Activated T-cell treated with anti-CD3 and anti-CD28 coated beads for 1 hour (primary cell): Measurements from ENCODE around the gene FOXG1.

Experiments used
- DNase-seq: peaks from one replicate; pipeline ENCODE4 v3.0.0-alpha.2; 2020; ENCODE audit warnings: low read depth

FOXG1 gene

DNA sequence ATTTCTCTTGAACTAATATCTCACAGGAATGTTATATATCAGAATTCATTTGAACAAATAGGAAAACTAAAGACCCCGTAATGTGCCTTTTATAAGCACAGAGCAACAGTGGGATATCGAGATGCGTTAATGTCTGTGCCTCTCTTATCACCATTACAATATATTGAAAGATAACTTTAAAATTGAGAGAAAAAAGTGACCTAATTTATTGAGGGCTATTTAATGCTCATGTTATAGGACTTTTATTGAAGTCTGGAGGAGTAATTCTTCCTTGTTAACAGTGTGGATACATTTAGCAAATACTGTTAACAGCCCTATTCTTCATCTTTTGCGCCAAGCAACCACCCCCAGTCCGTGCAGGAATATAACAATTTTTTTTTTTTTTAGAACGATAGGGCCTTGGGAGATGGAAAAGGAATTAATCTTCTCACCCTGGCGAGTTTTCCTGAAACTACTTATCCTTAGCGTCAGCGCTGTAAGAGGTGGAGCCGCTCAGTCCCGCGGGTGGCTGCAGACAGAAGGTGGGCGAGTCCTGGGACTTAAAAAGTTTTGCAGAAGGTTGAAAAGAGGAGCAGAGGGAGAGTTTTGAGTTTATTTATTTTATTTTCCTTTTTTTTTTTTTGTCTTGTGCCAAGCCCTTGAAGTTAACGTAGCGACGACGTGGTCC is 11.0 kb downstream of the FOXG1 start:
- DNase-seq = no peak

DNA sequence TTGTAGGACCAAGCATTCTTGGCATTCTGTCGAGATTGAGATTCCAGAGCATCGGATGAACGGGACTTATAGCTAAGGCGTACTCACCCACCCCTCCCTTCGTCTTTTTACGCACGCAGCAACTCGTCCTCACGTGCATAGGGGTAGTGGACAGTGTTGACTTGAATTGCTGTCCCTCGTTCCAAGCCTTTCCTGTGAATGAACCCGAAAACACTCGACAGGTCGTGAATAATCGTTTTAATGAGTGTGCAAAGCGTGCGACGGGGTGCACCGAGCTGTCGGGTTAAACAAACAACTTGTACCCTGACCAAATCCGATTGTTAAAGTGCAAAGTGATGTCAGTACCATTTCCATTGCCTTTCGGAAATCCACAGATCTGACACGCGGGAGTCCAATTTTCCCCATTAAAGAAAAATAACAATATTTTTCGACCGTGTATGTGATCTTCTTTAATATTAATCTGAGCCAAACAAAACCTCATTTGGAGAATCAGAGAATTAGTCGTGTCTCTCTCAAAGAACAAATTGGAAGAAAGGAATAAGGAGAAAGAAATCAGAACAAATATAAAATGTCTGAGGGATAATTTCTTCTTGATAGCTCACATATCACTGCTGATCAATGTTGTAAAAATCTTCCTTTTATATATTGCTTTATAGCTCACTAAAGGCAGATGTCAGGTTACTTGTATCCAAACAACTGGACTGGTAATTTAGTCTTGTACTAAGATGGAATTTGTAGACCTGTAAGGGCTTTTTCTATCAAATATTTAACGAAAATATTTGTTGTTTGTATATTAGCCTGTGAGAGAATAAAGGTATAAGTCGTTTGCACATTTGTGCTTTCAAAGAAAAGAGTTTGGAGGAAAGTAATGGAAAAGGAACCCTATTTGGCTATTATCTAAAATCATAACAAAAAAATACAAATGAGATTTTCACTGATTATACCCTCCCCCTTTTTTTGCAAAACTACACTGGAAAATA is 11.8 kb downstream of the FOXG1 start:
- DNase-seq = no peak

DNA sequence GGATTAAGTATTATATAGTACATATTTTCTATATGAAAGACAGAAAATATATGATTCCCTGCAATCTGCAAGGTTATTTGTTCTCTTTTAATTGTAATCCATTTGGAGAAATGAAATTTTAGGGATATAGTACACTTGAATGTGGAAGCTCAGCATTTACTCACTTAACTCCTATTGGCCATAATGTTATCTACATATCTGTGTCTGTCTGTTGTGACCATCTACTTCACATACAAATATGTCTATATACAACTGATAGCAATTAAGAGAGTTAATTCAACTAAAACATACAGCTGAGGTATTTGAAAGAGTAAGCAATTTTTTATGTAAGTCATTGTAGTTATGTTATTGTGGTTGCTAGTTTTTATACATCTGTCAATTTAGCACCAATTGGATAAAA is 12.9 kb downstream of the FOXG1 start:
- no peak for DNase-seq

DNA sequence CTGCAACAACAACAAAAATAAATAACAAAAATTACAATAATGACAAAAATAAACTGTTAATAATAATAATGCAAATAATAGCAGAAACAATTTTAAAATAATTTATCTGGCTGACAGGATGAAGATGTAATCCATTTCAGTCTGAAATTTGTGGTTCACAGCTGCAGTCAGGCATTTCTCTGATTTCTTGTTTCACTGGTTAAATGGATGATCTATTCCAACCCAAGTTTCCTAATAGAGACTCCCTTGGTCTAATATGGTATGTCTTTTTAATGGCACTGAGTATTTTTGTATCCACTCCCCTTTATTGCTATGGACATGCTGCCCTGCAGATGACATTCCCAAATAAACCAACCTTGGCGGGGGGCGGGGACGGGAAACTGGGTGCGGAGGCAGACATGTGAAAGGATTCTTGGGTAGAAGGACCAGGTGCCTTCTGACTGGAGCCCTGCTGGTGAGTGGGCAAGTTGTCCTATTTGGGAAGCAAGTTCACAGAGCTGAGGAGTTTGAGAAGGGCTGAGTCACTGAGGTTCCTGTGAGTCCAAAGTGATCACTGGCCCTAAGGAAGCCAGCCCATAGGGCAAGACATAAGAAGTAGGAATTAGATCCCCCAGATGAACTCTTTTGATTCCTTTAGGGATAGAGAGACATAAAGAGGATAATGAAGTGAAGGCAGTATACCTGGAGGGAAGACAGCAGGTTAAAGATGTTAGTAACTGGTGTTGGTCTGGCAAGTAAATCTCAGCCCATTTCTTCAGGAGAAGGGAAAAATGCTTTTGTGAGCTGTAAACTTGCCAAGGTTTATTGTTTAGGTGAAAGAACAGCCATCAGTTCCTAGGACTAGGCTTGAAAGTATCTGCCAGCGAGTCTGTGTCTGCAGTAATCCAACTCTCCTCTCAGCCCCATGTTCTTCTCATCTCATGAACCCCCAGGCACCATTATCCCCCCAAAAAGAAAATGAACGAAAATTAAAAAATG is 14.5 kb downstream of the FOXG1 start:
- DNase-seq = no peak

DNA sequence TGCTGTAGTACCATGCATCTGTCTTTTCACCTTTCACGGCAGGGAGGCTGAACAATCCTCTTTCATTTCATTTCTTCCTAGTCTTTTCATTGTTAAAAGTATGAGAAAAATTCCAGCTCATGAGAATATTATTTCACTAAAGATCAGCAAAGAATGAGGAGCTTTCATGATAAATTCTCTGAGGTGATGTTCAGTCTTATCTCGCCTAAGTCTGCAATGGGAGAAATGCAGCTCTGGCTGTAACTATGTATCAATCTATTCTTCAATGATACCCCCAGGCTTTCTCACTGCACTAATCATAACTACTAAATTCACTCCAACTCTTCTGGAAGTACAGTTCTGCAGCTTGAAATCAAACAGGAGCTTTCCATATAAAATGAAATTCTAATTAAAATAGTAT is 15.7 kb downstream of the FOXG1 start:
- DNase-seq = no peak

DNA sequence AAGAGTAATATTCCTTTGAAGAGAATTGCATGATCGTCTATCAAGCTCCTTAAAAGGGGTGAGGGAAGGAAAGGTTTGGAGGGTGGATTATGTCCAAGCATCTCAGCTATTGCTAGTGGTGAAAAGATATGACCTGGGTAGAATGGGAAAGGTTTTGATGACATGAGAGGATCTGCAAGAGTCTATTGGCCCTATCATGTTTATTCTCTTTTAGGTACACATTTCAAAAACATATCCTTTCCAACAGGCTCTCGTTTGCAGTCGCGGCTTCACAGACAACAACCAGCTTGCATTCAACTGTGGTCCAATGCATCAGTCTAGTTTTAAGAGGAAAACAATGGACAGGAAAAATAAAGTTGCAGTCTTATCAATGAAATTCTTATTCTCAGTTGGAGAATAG is 17.1 kb downstream of the FOXG1 start:
- no peak for DNase-seq

DNA sequence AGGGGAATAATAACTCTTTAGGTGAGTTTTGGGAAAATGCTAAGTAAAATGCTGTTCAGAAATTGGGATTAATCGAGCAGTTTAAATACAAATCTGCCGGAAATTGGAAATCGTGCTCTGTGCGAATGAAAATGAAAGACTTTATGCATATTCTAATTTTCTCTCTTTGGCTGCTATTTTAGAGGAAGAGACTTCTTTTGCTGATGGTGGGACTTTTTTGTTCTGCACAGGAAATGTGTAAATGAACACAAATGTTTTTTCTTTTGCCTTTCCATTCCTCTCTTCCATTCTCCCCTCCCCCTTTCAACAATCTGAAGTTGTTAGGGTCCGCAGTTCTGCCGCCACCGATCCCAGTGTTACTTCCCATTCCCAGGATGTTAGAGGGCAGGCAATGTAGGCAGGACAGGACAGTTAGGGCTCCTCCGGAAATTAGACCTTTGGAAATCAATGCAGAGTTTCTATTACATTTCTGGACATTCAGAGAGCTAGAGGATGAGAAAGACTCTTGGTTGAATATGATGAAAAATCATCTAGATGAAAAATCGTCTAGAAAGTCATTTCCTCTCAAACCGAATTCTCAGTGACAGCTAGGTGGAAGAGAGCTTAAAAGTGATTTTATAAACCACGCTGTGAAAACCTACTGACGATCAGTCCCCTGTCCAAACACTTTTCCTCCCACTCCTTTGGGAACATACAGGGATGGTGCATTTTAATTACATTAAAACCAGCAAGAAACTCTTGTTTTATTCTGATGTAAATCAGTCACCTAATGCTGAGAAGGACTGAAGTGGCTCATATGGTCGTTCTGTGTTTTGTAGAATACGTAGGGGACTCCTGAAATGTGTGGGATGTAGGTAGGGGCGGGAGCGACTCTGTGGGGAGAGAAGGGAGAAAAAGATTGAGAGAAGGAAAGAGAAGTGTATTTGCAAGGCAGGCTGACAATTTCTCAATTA is 17.8 kb downstream of the FOXG1 start:
- DNase-seq = no peak

DNA sequence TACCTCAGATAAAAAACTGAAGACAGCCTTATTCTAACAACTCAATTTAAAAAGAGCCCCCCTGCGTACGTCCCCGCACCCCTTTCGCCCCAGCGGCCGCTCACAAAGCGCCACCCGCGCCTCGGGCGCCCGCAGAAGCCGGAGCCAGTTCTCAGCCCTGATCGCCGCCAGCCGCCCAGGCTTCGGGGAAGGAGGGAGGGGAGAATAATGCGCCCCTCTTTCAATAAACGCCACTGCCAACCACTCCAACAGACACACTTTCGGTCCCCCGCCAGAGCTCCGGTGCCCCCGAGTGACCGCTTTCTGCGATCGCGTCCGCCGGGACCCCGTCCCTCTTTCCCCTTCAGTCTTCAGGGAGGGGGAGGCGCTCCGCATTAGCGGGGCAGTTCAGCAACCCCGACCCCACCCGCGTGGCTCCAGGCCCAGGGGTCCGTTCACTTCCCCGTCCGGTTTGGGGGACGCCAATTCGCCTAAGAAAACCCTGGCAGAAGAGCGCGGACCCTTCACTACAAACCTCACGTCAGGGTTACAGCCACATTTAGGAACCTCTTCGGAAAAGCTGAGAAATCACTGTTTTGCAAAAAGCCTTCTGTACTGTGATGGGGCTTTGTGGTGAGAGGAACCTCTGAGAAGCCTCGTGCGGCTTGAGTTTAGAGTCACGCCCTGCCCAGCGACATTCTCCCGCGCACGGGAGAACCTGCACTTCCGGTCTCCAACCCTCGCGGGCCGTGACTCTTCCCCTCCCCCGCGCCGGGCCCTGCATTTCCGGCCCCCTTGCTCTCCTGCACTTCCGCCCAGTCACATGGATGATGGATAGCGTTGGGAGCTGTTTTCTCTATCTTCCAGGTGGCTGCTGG is 18.7 kb downstream of the FOXG1 start:
- DNase-seq = no peak

DNA sequence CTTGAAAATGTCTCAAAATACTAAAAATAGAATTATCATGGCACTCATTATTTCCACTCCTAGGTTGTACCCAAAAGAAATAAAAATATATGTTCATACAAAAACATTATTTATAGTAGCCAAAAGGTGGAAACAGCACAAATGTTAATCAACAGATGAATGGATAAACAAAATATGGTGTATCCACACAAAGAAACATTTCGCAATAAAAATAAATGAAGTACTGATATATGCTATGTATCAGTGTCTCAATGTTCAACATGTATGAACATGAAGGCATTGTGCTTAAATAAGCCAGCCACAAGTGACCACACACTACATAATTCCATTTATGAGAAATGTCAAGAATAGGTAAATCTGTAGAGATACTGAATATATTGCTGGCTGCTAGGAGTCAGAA is 40.9 kb downstream of the FOXG1 start:
- no peak for DNase-seq

DNA sequence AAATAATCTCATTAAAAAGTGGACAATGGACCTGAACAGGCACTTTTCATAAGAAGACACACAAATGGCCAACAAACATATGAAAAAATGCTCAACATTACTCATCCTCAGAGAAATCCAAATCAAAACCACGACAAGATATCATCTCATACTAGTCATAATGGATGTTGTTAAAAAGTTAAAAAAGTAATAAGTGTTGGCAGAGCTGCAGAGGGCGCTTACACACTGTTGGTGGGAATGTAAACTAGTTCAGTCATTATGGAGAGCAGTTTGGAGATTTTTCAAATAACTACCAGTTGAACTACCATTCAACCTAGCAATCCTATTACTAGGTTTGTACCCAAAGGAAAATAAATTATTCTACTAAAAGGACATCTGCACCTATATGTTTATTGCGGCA is 47.2 kb downstream of the FOXG1 start:
- no peak for DNase-seq
